GOT3 (cell line): Measurements from ENCODE around the gene CEP68.
"Not testable (repeated sequence)": the region's sequence is repeated elsewhere in the genome, so short reads cannot be mapped to it uniquely, and the experiment has no call there.

Source experiments
- DNase-seq: peaks from one replicate; lab custom pipeline; 2025; ENCODE audit warnings: mixed read lengths; lab: John Stamatoyannopoulos, UW

The CEP68 gene

GRCh38 chr2:65079017-65079416 is 22.8 kb downstream of the CEP68 start:
- no peak for DNase-seq

- no peak for DNase-seq
Observed at GRCh38 chr2:65081232-65081685, 25.0 kb downstream of the CEP68 start.

- no peak for DNase-seq
Observed at GRCh38 chr2:65085148-65085547, 28.9 kb downstream of the CEP68 start.

GRCh38 chr2:65092791-65093190 is 36.6 kb downstream of the CEP68 start:
- DNase-seq: no peak

GRCh38 chr2:65093211-65093610 is 37.0 kb downstream of the CEP68 start:
- DNase-seq: no peak

- DNase-seq: no peak
Observed at GRCh38 chr2:65096948-65097347, 40.7 kb downstream of the CEP68 start.

GRCh38 chr2:65097844-65098243 is 41.6 kb downstream of the CEP68 start:
- no peak for DNase-seq

GRCh38 chr2:65098741-65099140 is 42.5 kb downstream of the CEP68 start:
- no peak for DNase-seq

GRCh38 chr2:65101071-65101470 is 44.9 kb downstream of the CEP68 start:
- no peak for DNase-seq

- no peak for DNase-seq
Observed at GRCh38 chr2:65103013-65103715, 46.9 kb downstream of the CEP68 start.

- no peak for DNase-seq
Observed at GRCh38 chr2:65107530-65107929, 51.3 kb downstream of the CEP68 start.

- DNase-seq: no peak
Observed at GRCh38 chr2:65108780-65109179, 52.6 kb downstream of the CEP68 start.

- DNase-seq: no peak
Observed at GRCh38 chr2:65112633-65113032, 56.4 kb downstream of the CEP68 start.

GRCh38 chr2:65113229-65113628 is 57.0 kb downstream of the CEP68 start:
- DNase-seq: no peak

- no peak for DNase-seq
Observed at GRCh38 chr2:65113816-65114215, 57.6 kb downstream of the CEP68 start.

- DNase-seq: no peak
Observed at GRCh38 chr2:65114921-65115320, 58.7 kb downstream of the CEP68 start.

- no peak for DNase-seq
Observed at GRCh38 chr2:65116645-65117044, 60.4 kb downstream of the CEP68 start.

GRCh38 chr2:65120990-65121693 is 64.9 kb downstream of the CEP68 start:
- DNase-seq: no peak

GRCh38 chr2:65122313-65122712 is 66.1 kb downstream of the CEP68 start:
- no peak for DNase-seq

GRCh38 chr2:65125457-65125856 is 69.2 kb downstream of the CEP68 start:
- not testable (repeated sequence) for DNase-seq

GRCh38 chr2:65128297-65129190 is 72.3 kb downstream of the CEP68 start:
- DNase-seq: no peak

GRCh38 chr2:65129286-65129825 is 73.1 kb downstream of the CEP68 start:
- no peak for DNase-seq
